GM12875 (cell line): Measurements from ENCODE around the gene LRP1B.

Experiments
- H3K4me3 ChIP-seq: one replicate; pipeline ENCODE4 v1.5.1; 2011; ENCODE audit warnings: low read depth, low read length, control low read depth
- TF ChIP-seq, protein P1 (sequence below): IDR thresholded peaks from 2 replicates; pipeline ENCODE4 v1.5.1; 2011; ENCODE audit warnings: low read depth, mild to moderate bottlenecking, control low read depth, inconsistent platforms, low read length, moderate library complexity, borderline replicate concordance; ENCODE audit not compliant: insufficient read depth

The LRP1B gene

DNA sequence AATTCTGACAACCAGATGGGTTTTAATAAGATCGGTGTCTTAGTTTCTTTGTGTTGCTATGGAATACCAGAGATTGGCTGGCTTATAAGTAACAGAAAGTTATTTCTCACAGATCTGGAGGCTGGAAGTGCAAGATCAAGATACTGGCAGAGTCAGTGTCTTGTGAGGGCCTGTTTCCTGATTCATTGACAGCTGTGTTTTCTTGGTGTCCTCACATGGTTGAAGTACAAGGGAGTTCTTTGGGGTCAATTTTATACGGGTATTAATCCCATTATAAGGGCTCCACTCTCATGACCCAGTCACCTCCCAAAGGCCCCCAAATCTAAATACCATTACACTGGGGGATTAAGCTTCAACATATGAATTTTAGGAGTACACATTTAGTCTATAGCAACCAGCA is 421.1 kb downstream of the LRP1B start:
- no peak overlapping the region for H3K4me3 ChIP-seq
- TF ChIP-seq, protein P1, sequence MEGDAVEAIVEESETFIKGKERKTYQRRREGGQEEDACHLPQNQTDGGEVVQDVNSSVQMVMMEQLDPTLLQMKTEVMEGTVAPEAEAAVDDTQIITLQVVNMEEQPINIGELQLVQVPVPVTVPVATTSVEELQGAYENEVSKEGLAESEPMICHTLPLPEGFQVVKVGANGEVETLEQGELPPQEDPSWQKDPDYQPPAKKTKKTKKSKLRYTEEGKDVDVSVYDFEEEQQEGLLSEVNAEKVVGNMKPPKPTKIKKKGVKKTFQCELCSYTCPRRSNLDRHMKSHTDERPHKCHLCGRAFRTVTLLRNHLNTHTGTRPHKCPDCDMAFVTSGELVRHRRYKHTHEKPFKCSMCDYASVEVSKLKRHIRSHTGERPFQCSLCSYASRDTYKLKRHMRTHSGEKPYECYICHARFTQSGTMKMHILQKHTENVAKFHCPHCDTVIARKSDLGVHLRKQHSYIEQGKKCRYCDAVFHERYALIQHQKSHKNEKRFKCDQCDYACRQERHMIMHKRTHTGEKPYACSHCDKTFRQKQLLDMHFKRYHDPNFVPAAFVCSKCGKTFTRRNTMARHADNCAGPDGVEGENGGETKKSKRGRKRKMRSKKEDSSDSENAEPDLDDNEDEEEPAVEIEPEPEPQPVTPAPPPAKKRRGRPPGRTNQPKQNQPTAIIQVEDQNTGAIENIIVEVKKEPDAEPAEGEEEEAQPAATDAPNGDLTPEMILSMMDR, result no peak

DNA sequence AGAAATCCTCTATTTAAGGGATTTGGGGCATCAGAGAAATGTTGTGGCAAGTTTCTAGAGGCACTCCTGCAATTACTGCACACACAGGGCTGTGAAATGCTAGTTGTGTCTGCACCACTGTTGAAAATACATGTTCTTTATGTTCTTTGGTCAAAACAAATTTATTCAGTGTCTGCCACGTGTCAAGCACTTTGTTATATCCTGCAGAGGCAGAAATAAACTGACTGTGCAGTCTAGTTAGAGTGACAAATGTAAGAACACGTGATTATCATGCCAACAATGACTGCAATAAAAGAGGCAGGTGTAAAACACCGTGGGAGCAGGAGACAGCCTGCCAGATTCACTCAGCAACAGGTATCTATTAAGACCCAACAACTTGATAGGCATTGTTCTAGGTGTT is 423.3 kb downstream of the LRP1B start:
- TF ChIP-seq, protein P1, result no peak
- no peak overlapping the region for H3K4me3 ChIP-seq

DNA sequence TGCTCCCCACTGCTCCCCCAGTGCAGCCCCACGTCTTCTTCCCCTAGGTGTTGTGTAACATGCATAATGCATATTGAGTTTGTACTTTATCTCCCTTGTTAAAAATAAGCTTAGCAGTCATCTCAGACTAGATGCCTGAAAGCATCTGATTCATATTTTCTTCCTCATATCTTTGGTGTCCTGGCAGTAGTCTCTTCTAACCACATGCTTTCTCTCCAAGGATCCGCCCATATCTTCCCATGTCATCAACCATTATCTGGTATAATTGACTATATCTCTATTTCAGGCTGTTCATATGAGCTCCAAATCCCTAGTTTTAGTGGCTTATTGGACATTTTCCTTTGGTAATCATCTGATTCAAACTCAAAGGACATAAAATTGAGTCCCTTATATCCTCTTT is 426.3 kb downstream of the LRP1B start:
- TF ChIP-seq, protein P1, result no peak
- no peak overlapping the region for H3K4me3 ChIP-seq

DNA sequence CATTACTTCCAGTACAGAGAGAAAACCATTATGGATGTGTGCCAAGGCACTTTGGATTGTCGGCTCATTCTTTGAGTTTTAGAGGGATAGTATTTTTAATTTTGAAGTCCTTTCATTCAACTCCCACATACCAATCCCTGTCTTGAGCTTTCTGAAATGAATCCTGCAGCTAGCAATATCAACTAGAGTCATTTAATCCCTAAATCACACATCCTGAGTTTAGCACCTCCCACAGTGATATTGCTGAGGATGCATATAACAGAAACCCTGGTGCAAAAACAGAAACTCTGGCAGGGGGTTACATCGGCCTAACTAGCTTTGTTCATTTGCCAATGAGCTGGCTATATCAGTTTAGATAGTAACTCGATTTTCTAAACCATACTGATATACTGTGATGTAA is 427.3 kb downstream of the LRP1B start:
- no peak overlapping the region for H3K4me3 ChIP-seq
- TF ChIP-seq, protein P1, result no peak

DNA sequence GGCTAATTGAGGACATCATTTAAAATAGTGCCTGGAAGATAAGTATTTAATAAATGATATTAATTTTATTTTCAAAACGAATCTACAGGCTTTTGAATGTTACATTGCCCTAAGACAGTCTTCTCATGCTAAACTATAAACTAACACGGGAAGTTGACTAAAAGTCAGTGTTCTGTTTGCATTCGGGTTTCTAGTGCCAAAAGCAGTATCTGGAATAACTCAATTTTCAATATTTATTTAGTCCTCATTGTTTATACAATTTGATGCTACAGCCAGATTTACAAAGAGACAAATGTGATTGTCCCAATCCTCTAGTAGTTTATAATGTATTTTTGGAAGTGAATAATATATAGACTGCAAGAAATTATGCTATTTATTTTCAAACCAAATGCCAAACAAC is 429.2 kb downstream of the LRP1B start:
- H3K4me3 ChIP-seq, result no peak overlapping the region
- TF ChIP-seq, protein P1, result no peak

DNA sequence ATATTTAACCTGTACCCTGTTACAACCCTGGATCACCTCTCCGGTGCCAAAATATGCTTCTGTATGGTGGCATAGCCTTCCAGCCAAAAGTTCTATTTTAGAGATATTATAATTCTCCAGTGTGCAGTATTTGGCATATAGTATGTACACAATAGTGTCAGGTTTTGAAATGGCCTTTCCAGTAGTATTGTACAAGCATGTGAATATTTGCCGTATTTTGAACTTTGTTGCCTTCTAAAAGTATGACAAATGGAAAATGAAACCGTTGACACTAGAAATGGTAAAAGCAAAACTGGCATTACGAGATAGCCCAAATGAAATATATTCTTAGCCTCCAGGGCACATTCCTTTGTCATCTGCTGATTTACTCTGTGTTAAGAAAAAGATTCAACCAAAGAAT is 431.2 kb downstream of the LRP1B start:
- TF ChIP-seq, protein P1, result no peak
- H3K4me3 ChIP-seq, result no peak overlapping the region

DNA sequence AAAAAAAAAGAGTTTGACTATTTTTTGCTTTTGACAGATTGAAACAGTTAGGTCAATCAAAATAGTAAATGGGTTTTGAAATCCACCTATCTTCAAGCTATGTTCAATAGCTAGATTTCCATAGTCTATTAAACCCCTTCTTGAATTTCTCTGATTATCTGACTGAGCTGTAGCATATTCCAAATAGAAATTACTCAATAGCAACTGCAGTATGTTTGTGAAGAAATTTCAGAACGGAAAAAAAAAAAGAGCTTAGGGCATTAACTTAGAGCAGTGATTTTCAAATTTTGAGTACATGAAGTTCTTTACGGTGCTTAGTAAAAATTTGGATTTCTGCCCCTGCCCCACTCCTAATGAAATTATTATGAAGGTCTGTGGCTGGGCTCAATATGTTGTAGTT is 432.3 kb downstream of the LRP1B start:
- TF ChIP-seq, protein P1, result no peak

More for the DNA sequence above, 432.3 kb downstream of the LRP1B start:
- no peak overlapping the region for H3K4me3 ChIP-seq
